HG02588 (cell line): Measurements from ENCODE around the gene ARHGAP15.

Experiments
- ATAC-seq: cut with Tn5 transposase; IDR thresholded peaks from one replicate; pipeline ENCODE4 v1.9.1; 2021; ENCODE audit warnings: mild to moderate bottlenecking, moderate library complexity; ENCODE audit not compliant: unreplicated experiment

Gene ARHGAP15

GRCh38 chr2:143732871-143733270, 603.7 kb downstream of the ARHGAP15 start:
- no peak for ATAC-seq

- ATAC-seq: no peak
These were observed 605.3 kb downstream of the ARHGAP15 start for GRCh38 chr2:143734507-143734906.

GRCh38 chr2:143736904-143737303, 607.7 kb downstream of the ARHGAP15 start:
- no peak for ATAC-seq

GRCh38 chr2:143740431-143740830, 611.2 kb downstream of the ARHGAP15 start:
- no peak for ATAC-seq

GRCh38 chr2:143741205-143741604, 612.0 kb downstream of the ARHGAP15 start:
- no peak for ATAC-seq

GRCh38 chr2:143742581-143742980, 613.4 kb downstream of the ARHGAP15 start:
- no peak for ATAC-seq

GRCh38 chr2:143744114-143744513, 614.9 kb downstream of the ARHGAP15 start:
- ATAC-seq: no peak

- no peak for ATAC-seq
These were observed 615.8 kb downstream of the ARHGAP15 start for GRCh38 chr2:143745060-143745459.

GRCh38 chr2:143754742-143755141, 625.5 kb downstream of the ARHGAP15 start:
- ATAC-seq: no peak

- ATAC-seq: no peak
These were observed 629.6 kb downstream of the ARHGAP15 start for GRCh38 chr2:143758629-143759330.

- ATAC-seq: no peak
These were observed 630.2 kb downstream of the ARHGAP15 start for GRCh38 chr2:143759455-143759854.

- no peak for ATAC-seq
These were observed 633.1 kb downstream of the ARHGAP15 start for GRCh38 chr2:143762176-143762928.

GRCh38 chr2:143764261-143764660, 635.0 kb downstream of the ARHGAP15 start:
- ATAC-seq: no peak

GRCh38 chr2:143764706-143765105, 635.5 kb downstream of the ARHGAP15 start:
- no peak for ATAC-seq

- ATAC-seq: no peak
These were observed 639.8 kb downstream of the ARHGAP15 start for GRCh38 chr2:143768991-143769390.

GRCh38 chr2:143771939-143772338, 642.7 kb downstream of the ARHGAP15 start:
- no peak for ATAC-seq

GRCh38 chr2:143776526-143777297, 647.5 kb downstream of the ARHGAP15 start:
- ATAC-seq: no peak

- no peak for ATAC-seq
These were observed 649.8 kb downstream of the ARHGAP15 start for GRCh38 chr2:143779021-143779420.

GRCh38 chr2:143786026-143786765, 657.0 kb downstream of the ARHGAP15 start:
- no peak for ATAC-seq

GRCh38 chr2:143787674-143788073, 658.5 kb downstream of the ARHGAP15 start:
- ATAC-seq: no peak

GRCh38 chr2:143792602-143793001, 663.4 kb downstream of the ARHGAP15 start:
- no peak for ATAC-seq
